GM18873 (cell line): ENCODE data around the gene THRB.

Source experiments
- ATAC-seq: cut with Tn5 transposase; IDR thresholded peaks from one replicate; pipeline ENCODE4 v1.9.1; 2021; ENCODE audit warnings: mild to moderate bottlenecking, moderate library complexity, moderate number of reproducible peaks; ENCODE audit not compliant: unreplicated experiment, low FRiP score

The THRB gene

GRCh38 chr3:24162929-24163328 lies 331.7 kb downstream of the THRB start:
- ATAC-seq: no peak

- no peak for ATAC-seq
Measured at GRCh38 chr3:24161841-24162240, 332.8 kb downstream of the THRB start.

- ATAC-seq: no peak
Measured at GRCh38 chr3:24160424-24161095, 334.1 kb downstream of the THRB start.

GRCh38 chr3:24158761-24159454 lies 335.7 kb downstream of the THRB start:
- ATAC-seq: no peak

GRCh38 chr3:24157106-24157505 lies 337.5 kb downstream of the THRB start:
- no peak for ATAC-seq

GRCh38 chr3:24156466-24156865 lies 338.2 kb downstream of the THRB start:
- ATAC-seq: no peak

- no peak for ATAC-seq
Measured at GRCh38 chr3:24155276-24155675, 339.4 kb downstream of the THRB start.

- ATAC-seq: no peak
Measured at GRCh38 chr3:24154781-24155180, 339.9 kb downstream of the THRB start.

GRCh38 chr3:24154013-24154695 lies 340.5 kb downstream of the THRB start:
- peak; percentile 94 for ATAC-seq

GRCh38 chr3:24151594-24151993 lies 343.1 kb downstream of the THRB start:
- no peak for ATAC-seq

- ATAC-seq: no peak
Measured at GRCh38 chr3:24149032-24149431, 345.6 kb downstream of the THRB start.

GRCh38 chr3:24145981-24146822 lies 348.4 kb downstream of the THRB start:
- ATAC-seq: no peak

GRCh38 chr3:24145481-24145880 lies 349.2 kb downstream of the THRB start:
- ATAC-seq: no peak

GRCh38 chr3:24142127-24142526 lies 352.5 kb downstream of the THRB start:
- ATAC-seq: no peak

- no peak for ATAC-seq
Measured at GRCh38 chr3:24141548-24141947, 353.1 kb downstream of the THRB start.

GRCh38 chr3:24139463-24140412 lies 354.9 kb downstream of the THRB start:
- ATAC-seq: no peak

GRCh38 chr3:24138876-24139256 lies 355.8 kb downstream of the THRB start:
- no peak for ATAC-seq

GRCh38 chr3:24137958-24138875 lies 356.4 kb downstream of the THRB start:
- no peak for ATAC-seq

GRCh38 chr3:24137334-24137733 lies 357.3 kb downstream of the THRB start:
- no peak for ATAC-seq
